ENCODE data around the gene PRUNE2.

PRUNE2 gene

GRCh38 chr9:76902395-76902794, 3.5 kb downstream of the PRUNE2 start:
- Histone ChIP-seq H3K4me1 (ENCODE audit: control insufficient read depth, insufficient read depth, low read length) (peaks cover 8% of the 10 kb centered on the region), H3K27me3 (ENCODE audit: control insufficient read depth, insufficient read depth, low read length, poor library complexity, severe bottlenecking) (peaks cover 38% of the 10 kb centered on the region), H3K4me3 (ENCODE audit: insufficient read depth, low read depth, low read length) (no peak overlapping the region), H3K27ac (ENCODE audit: insufficient read depth, low read depth, low read length, poor library complexity, severe bottlenecking) (no peak overlapping the region), H3K9me3 (ENCODE audit: control insufficient read depth, low read length) (no peaks in the 10 kb centered on the region), H3K36me3 (ENCODE audit: control insufficient read depth, insufficient read depth, low read length) (no peaks in the 10 kb centered on the region)
- WGBS, 2 experiments, result 87 to 91% methylated on average over 6 of the region's 6 CpGs

DNA sequence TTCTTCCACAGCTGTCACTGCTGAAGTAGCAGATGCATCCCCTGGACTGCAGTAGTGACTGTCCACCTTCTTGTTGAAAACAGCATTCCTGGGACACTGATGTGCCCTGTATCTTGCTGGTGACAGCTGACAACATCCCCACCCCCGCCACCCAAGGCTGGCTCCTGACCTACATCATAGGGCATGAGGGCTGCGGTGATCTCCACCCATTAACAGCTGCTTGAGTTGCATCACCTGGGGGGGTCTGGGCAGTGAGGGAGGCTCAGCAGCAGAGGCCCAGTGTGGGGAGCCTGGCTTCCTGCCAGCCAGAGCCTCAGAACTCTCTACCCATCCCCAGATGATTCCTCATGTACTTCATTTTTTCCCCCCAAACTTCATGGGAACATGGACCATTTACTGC, 4.1 kb downstream of the PRUNE2 start:
- no peaks in the 10 kb centered on the region for H3K9me3 ChIP-seq (ENCODE audit: control insufficient read depth, low read length)
- no peaks in the 10 kb centered on the region for H3K36me3 ChIP-seq (ENCODE audit: control insufficient read depth, insufficient read depth, low read length)
- no peak overlapping the region for H3K27ac ChIP-seq (ENCODE audit: insufficient read depth, low read depth, low read length, poor library complexity, severe bottlenecking)
- WGBS, 2 experiments, result 81 to 92% methylated on average over 2 of the region's 2 CpGs
- H3K4me1 ChIP-seq (ENCODE audit: control insufficient read depth, insufficient read depth, low read length), result peaks cover 8% of the 10 kb centered on the region
- H3K27me3 ChIP-seq (ENCODE audit: control insufficient read depth, insufficient read depth, low read length, poor library complexity, severe bottlenecking), result peaks cover 32% of the 10 kb centered on the region
- no peak overlapping the region for H3K4me3 ChIP-seq (ENCODE audit: insufficient read depth, low read depth, low read length)

- no peaks in the 10 kb centered on the region for H3K9me3 ChIP-seq (ENCODE audit: control insufficient read depth, low read length)
- H3K27me3 ChIP-seq (ENCODE audit: control insufficient read depth, insufficient read depth, low read length, poor library complexity, severe bottlenecking), result peaks cover 23% of the 10 kb centered on the region
- H3K4me1 ChIP-seq (ENCODE audit: control insufficient read depth, insufficient read depth, low read length), result peaks cover 8% of the 10 kb centered on the region
- no peak overlapping the region for H3K4me3 ChIP-seq (ENCODE audit: insufficient read depth, low read depth, low read length)
- H3K27ac ChIP-seq (ENCODE audit: insufficient read depth, low read depth, low read length, poor library complexity, severe bottlenecking), result no peak overlapping the region
- WGBS, 2 experiments, result 93 to 95% methylated on average over 3 of the region's 3 CpGs
- no peaks in the 10 kb centered on the region for H3K36me3 ChIP-seq (ENCODE audit: control insufficient read depth, insufficient read depth, low read length)
Measured at GRCh38 chr9:76900884-76901440, 5.0 kb downstream of the PRUNE2 start.

GRCh38 chr9:76898786-76899185, 7.1 kb downstream of the PRUNE2 start:
- Histone ChIP-seq H3K36me3 (ENCODE audit: control insufficient read depth, insufficient read depth, low read length) (no peaks in the 10 kb centered on the region), H3K27me3 (ENCODE audit: control insufficient read depth, insufficient read depth, low read length, poor library complexity, severe bottlenecking) (peaks cover 2% of the 10 kb centered on the region), H3K9me3 (ENCODE audit: control insufficient read depth, low read length) (no peaks in the 10 kb centered on the region), H3K4me1 (ENCODE audit: control insufficient read depth, insufficient read depth, low read length) (no peaks in the 10 kb centered on the region), H3K27ac (ENCODE audit: insufficient read depth, low read depth, low read length, poor library complexity, severe bottlenecking) (no peak overlapping the region), H3K4me3 (ENCODE audit: insufficient read depth, low read depth, low read length) (no peak overlapping the region)
- WGBS, 2 experiments, result 67 to 73% methylated on average over 2 of the region's 2 CpGs

GRCh38 chr9:76897804-76898525, 7.9 kb downstream of the PRUNE2 start:
- 86 to 87% methylated on average over 6 of the region's 6 CpGs for WGBS, 2 experiments
- H3K9me3 ChIP-seq (ENCODE audit: control insufficient read depth, low read length), result no peaks in the 10 kb centered on the region
- no peaks in the 10 kb centered on the region for H3K36me3 ChIP-seq (ENCODE audit: control insufficient read depth, insufficient read depth, low read length)
- no peaks in the 10 kb centered on the region for H3K4me1 ChIP-seq (ENCODE audit: control insufficient read depth, insufficient read depth, low read length)
- no peak overlapping the region for H3K27ac ChIP-seq (ENCODE audit: insufficient read depth, low read depth, low read length, poor library complexity, severe bottlenecking)
- no peak overlapping the region for H3K4me3 ChIP-seq (ENCODE audit: insufficient read depth, low read depth, low read length)
- no peaks in the 10 kb centered on the region for H3K27me3 ChIP-seq (ENCODE audit: control insufficient read depth, insufficient read depth, low read length, poor library complexity, severe bottlenecking)

GRCh38 chr9:76896035-76896434, 9.9 kb downstream of the PRUNE2 start:
- Histone ChIP-seq H3K36me3 (ENCODE audit: control insufficient read depth, insufficient read depth, low read length) (no peaks in the 10 kb centered on the region), H3K9me3 (ENCODE audit: control insufficient read depth, low read length) (no peaks in the 10 kb centered on the region), H3K4me3 (ENCODE audit: insufficient read depth, low read depth, low read length) (no peak overlapping the region), H3K4me1 (ENCODE audit: control insufficient read depth, insufficient read depth, low read length) (no peaks in the 10 kb centered on the region), H3K27me3 (ENCODE audit: control insufficient read depth, insufficient read depth, low read length, poor library complexity, severe bottlenecking) (no peaks in the 10 kb centered on the region), H3K27ac (ENCODE audit: insufficient read depth, low read depth, low read length, poor library complexity, severe bottlenecking) (no peak overlapping the region)
- WGBS, 2 experiments, result 94 to 100% methylated on average over 2 to 3 of the region's 3 CpGs

GRCh38 chr9:76895186-76895585, 10.7 kb downstream of the PRUNE2 start:
- Histone ChIP-seq H3K36me3 (ENCODE audit: control insufficient read depth, insufficient read depth, low read length) (no peaks in the 10 kb centered on the region), H3K27me3 (ENCODE audit: control insufficient read depth, insufficient read depth, low read length, poor library complexity, severe bottlenecking) (no peaks in the 10 kb centered on the region), H3K27ac (ENCODE audit: insufficient read depth, low read depth, low read length, poor library complexity, severe bottlenecking) (no peak overlapping the region), H3K9me3 (ENCODE audit: control insufficient read depth, low read length) (no peaks in the 10 kb centered on the region), H3K4me1 (ENCODE audit: control insufficient read depth, insufficient read depth, low read length) (no peaks in the 10 kb centered on the region), H3K4me3 (ENCODE audit: insufficient read depth, low read depth, low read length) (no peak overlapping the region)
- 90 to 95% methylated on average over 4 to 6 of the region's 6 CpGs for WGBS, 2 experiments

DNA sequence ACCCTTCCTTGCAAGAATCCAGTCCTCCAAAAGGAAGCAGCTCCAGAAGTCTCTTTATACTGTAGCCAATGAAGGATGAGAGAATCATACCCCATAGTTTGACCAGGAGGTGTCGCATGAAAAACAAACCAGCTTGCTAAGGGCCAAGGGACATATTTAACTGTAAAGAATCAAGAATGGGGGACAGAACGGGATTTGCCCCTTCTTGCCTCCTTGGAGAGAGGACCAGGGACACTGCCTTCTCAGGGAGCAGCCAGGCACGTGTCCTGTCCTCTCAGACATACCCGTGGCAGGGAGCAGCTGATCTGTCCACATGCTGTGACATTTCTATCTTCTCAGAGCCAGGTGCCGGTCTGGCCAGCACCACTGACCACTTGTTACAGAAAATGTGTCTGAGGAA, 11.7 kb downstream of the PRUNE2 start:
- H3K27ac ChIP-seq (ENCODE audit: insufficient read depth, low read depth, low read length, poor library complexity, severe bottlenecking), result no peak overlapping the region
- no peaks in the 10 kb centered on the region for H3K27me3 ChIP-seq (ENCODE audit: control insufficient read depth, insufficient read depth, low read length, poor library complexity, severe bottlenecking)
- H3K4me1 ChIP-seq (ENCODE audit: control insufficient read depth, insufficient read depth, low read length), result no peaks in the 10 kb centered on the region
- no peaks in the 10 kb centered on the region for H3K9me3 ChIP-seq (ENCODE audit: control insufficient read depth, low read length)
- H3K36me3 ChIP-seq (ENCODE audit: control insufficient read depth, insufficient read depth, low read length), result no peaks in the 10 kb centered on the region
- H3K4me3 ChIP-seq (ENCODE audit: insufficient read depth, low read depth, low read length), result no peak overlapping the region
- 88 to 90% methylated on average over 5 of the region's 5 CpGs for WGBS, 2 experiments

- no peaks in the 10 kb centered on the region for H3K36me3 ChIP-seq (ENCODE audit: control insufficient read depth, insufficient read depth, low read length)
- no peaks in the 10 kb centered on the region for H3K9me3 ChIP-seq (ENCODE audit: control insufficient read depth, low read length)
- H3K4me3 ChIP-seq (ENCODE audit: insufficient read depth, low read depth, low read length), result no peak overlapping the region
- WGBS, 2 experiments, result 92 to 94% methylated on average over 4 of the region's 4 CpGs
- H3K27me3 ChIP-seq (ENCODE audit: control insufficient read depth, insufficient read depth, low read length, poor library complexity, severe bottlenecking), result no peaks in the 10 kb centered on the region
- H3K4me1 ChIP-seq (ENCODE audit: control insufficient read depth, insufficient read depth, low read length), result no peaks in the 10 kb centered on the region
- no peak overlapping the region for H3K27ac ChIP-seq (ENCODE audit: insufficient read depth, low read depth, low read length, poor library complexity, severe bottlenecking)
Measured at GRCh38 chr9:76893395-76893932, 12.4 kb downstream of the PRUNE2 start.

DNA sequence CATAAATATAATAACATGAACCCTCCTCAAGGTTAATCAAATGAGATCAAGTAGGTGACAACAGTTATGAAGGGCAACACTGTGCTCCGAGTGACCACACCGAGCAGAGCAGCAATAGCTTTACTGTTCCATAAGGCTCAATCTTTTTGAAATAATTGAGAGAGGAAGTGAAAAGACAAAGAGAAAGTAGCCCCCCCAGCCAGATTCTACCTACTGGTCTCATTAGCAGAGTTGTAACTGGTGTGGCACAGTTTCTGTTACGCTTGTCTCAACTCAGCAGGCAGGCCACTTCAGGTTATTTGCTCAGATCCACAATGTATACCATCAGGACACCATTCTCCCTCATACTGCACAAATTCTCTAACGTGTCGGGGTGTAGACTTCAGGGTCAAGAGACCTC, 14.0 kb downstream of the PRUNE2 start:
- H3K36me3 ChIP-seq (ENCODE audit: control insufficient read depth, insufficient read depth, low read length), result no peaks in the 10 kb centered on the region
- peaks cover 7% of the 10 kb centered on the region for H3K4me1 ChIP-seq (ENCODE audit: control insufficient read depth, insufficient read depth, low read length)
- H3K9me3 ChIP-seq (ENCODE audit: control insufficient read depth, low read length), result no peaks in the 10 kb centered on the region
- H3K27ac ChIP-seq (ENCODE audit: insufficient read depth, low read depth, low read length, poor library complexity, severe bottlenecking), result no peak overlapping the region
- H3K4me3 ChIP-seq (ENCODE audit: insufficient read depth, low read depth, low read length), result no peak overlapping the region
- H3K27me3 ChIP-seq (ENCODE audit: control insufficient read depth, insufficient read depth, low read length, poor library complexity, severe bottlenecking), result no peaks in the 10 kb centered on the region
- 84 to 97% methylated on average over 5 of the region's 5 CpGs for WGBS, 2 experiments
